T-helper 2 cell (primary cell): ENCODE results near the gene MMP17.
"Not testable (repeated sequence)": the region's sequence is repeated elsewhere in the genome, so short reads cannot be mapped to it uniquely, and the experiment has no call there.

Source experiments
- DNase-seq, 5 experiments: peaks; one replicate each; pipeline versions ENCODE4 v3.0.0 to v3.0.0-alpha.2; 2012 to 2022

The MMP17 gene

DNA sequence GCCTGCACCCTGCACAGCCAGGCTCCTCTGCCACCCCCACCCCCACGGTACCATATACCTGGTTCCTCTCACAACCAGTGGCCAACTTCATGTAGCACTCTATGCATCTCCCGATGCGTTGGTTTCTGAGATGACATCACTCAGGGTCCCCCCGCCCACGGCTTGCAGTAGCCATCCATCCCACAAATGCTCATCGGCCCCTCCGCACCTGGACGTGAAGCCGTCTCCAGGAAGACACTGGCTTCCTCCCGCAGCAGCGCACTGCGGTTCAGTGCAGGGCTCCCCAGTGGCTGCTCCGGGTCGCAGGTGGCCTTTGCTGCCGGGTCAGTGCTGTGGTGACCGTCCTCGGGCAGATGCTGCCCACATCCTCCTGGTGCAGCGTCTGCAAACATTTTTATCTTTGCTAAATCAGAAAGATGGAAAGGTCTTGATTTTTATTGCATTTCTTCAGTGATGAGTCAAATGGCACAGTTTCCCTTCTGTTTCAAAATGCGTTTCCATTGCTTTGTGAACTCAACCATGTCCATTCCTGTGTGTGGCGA, 27.5 kb upstream of the MMP17 start:
- DNase-seq = no peak

GRCh38 chr12:131801254-131801866, 26.8 kb upstream of the MMP17 start:
- no peak for DNase-seq

GRCh38 chr12:131803961-131804521, 24.2 kb upstream of the MMP17 start:
- no peak for DNase-seq

DNA sequence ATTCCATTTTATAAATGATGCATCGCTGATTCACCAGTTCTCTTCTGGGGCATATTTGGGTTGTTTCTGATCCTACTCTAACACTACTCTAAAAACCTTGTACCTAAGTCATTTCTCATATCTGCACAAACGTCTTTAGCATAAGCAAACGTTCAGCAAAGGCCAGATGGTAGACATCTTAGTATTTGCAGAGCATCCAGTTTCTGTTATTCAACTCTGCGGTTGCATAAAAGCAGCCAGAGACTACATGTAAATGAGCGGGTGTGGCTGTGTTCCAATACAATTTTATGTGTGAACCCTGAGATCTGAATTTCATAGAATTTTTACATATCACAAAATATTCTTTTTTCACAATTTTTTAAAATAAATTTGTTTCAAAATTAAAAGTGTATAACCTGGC, 22.8 kb upstream of the MMP17 start:
- DNase-seq = no peak

DNA sequence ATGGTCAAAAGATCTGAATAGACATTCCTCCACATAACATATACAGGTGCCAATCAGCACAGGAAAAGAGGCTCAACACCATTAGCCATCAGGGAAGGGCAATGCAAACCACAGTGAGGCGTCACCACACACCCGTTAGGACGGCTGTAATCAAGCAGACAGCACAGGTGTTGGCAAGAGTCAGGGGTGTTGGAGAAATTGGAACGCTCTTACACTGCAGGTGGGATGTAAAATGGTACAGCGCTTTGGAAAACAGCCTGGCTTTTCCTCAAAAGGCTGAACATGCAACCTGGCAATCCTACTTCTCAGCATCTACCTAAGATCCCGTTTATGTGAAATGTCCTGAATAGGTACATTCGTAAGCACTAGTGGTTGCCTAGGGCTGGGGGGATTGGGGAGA, 21.5 kb upstream of the MMP17 start:
- no peak for DNase-seq

DNA sequence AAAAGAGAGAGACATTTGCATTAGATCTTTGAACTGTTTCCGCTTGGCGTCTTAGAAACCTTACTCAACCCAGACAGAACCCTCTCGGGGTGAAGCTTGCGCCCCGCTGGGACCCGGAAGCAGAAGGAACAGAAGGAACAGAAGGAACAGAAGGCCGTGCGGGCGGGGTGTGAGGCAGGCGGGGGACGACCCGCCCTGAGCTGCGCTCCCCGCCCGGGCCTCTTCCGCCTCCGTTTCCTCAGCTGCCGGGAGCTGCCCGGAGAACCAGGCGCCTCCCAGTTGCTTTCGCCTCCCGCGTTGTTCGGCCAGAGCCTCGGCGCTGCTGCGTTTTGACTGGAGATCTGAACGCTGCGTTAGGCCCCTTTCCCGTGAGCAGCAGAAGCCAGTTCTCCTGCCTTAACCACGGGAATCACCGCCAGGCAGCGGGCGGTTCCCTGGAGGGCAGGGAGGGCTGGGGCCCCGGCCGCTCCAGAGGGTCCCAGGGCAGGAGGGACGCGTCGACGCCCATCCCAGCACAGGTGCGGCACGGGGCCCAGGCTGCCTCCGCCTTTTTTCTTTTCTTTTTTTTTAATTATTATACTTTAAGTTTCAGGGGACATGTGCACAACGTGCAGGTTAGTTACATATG, 19.3 kb upstream of the MMP17 start:
- DNase-seq = peak in 2 of 5 experiments; percentile 20 to 81

DNA sequence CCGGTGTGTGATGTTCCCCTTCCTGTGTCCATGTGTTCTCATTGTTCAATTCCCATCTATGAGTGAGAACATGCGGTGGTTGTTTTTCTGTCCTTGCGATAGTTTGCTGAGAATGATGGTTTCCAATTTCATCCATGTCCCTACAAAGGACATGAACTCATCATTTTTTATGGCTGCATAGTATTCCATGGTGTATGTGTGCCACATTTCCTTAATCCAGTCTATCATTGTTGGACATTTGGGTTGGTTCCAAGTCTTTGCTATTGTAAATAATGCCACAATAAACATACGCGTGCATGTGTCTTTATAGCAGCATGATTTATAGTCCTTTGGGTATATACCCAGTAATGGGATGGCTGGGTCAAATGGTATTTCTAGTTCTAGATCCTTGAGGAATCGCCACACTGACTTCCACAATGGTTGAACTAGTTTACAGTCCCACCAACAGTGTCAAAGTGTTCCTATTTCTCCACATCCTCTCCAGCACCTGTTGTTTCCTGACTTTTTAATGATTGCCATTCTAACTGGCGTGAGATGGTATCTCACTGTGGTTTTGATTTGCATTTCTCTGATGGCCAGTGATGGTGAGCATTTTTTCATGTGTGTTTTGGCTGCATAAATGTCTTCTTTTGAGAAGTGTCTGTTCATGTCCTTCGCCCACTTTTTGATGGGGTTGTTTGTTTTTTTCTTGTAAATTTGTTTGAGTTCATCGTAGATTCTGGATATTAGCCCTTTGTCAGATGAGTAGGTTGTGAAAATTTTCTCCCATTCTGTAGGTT, 18.5 kb upstream of the MMP17 start:
- DNase-seq = not testable (repeated sequence)

DNA sequence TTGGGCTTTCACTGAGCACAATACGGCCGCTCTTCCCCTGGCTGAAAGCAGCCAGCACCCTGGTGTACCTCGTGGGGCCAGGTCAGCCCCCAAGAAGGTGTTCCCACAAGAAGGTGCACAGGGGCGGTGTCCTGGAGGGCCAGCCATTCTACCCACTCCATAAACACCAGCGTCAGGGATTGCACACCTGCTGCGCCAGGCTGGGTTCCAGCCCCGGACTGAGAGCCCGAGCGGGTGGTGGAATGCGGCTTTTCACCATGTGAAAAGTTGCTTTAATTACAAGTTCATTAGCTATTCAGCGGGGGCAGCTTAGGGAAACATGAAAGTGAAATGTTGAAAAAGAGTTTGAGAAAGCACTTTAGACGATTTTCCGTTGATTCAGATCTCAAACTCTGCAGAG, 17.5 kb upstream of the MMP17 start:
- DNase-seq = no peak

DNA sequence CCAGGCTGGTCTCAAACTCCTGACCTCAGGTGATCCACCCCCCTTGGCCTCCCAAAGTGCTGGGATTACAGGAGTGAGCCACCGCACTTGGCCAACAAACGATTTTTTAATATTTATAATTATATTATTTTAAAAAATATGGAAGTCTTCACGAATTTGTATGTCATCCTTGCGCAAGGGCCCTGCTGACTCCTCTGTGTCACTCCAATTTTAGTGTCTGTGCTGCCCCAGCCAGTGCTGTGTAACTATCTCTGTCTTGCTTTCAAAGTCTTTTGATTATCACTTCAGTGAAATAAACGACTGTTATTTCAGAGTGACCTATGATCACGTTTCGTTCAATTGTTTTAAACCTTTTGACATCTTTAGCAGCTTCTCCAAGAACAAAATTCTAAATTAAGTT, 13.1 kb upstream of the MMP17 start:
- DNase-seq = no peak

GRCh38 chr12:131816495-131816894, 11.7 kb upstream of the MMP17 start:
- DNase-seq = no peak

- no peak for DNase-seq
Observed at GRCh38 chr12:131817241-131817640, 11.0 kb upstream of the MMP17 start.

- no peak for DNase-seq
Observed at GRCh38 chr12:131818821-131819585, 9.2 kb upstream of the MMP17 start.

DNA sequence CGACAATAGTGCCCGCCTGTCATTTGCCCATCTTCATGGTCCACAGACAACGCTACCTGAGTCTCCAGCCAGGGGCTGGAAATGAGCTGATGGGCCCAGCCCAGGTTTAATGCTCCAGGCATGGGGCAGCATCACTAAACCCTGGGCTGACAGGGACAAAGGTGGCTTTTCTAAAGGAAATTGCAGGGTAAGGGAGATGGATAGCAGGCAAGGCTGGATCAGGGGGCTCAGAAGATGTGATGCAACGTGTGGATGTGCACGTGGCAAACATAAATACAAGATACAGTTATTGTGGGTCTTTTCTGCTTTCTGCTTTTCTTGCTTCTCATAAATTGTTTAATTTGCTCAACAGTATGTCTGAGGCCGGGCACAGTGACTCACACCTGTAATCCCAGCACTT, 3.7 kb upstream of the MMP17 start:
- no peak for DNase-seq

DNA sequence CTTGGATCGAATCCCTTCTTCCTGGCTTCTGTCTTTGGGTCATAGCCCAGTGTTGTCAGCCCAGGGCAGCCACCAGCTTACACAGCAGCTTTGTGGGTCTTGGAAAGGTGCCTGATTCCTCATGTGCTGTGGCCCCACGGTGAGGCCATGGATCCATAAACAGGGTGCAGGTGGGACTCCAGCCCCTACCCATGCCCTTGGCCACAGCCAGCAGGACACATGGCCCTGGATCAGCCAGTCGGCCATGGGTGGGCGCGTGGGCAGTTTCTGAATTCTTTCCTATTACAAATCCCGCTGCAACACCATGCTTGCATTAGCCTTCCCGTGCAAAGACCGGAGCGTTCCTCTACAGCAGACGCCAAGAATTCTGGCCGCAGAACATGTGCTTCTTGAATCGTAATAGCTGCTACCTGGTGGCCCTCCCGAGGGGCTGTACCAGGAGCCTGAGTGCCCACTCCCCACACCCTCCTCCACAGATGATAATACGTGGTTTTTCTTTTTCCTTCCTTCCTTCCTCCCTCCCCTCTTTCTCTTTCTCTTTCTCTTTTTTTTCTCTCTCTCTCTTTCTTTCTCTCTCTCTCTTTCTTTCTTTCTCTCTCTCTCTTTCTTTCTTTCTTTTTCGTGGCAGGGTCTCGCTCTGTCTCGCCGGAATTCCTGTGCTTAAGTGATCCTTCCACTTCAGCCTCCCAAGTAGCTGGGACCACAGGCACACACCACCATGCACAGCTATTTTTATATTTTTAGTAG, 2.9 kb upstream of the MMP17 start:
- no peak for DNase-seq

GRCh38 chr12:131826097-131826928, 1.9 kb upstream of the MMP17 start:
- DNase-seq = no peak

- no peak for DNase-seq
Observed at GRCh38 chr12:131828671-131829355, 620 bp downstream of the MMP17 start.

- no peak for DNase-seq
Observed at GRCh38 chr12:131829356-131829747, 1.2 kb downstream of the MMP17 start.

DNA sequence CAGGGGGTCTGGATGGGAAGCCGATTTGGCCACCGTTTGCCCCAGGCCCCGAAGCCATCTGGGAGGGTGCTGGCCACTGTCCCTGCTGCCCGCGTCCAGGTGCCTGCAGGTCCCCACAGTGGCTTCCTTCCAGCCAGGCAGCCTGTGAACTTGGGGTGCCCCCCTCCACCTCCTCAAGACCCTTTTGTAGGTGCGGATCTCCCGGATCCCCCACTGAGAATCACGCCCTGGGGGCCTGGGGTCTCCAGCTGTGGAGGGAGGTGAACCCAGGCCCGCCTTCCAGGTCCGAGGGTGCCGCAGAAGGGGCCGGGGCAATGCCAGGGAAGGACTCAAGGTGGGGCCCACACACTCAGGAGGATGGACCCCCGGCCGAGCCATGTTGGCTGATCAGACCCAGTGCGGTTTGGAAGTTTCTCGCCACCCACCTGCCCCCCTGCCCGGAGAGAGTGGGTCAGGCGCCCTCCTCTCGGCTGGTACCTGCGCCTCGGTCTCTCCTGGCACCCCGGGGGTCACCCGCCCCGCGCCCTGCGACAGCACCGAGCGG, 1.7 kb downstream of the MMP17 start:
- no peak for DNase-seq

GRCh38 chr12:131830335-131830913, 2.2 kb downstream of the MMP17 start:
- peak in 1 of 5 experiments; percentile 33 for DNase-seq
